Brain microvascular endothelial cell (primary cell): Measurements from ENCODE around the gene LRRFIP1.

Experiments
- DNase-seq: peaks from one replicate; pipeline ENCODE4 v3.0.0-alpha.2; 2020
- H3K27ac ChIP-seq: fragments of 250-450 bp; sonication (Bioruptor Pico); 2 replicates; pipeline ENCODE4 v1.5.1; 2020; ENCODE audit warnings: mild to moderate bottlenecking, moderate library complexity
- H3K27me3 ChIP-seq: fragments of 250-450 bp; sonication (Bioruptor Pico); replicated peaks from 2 replicates; pipeline ENCODE4 v1.5.1; 2020; ENCODE audit warnings: mild to moderate bottlenecking
- H3K36me3 ChIP-seq: fragments of 250-450 bp; sonication (Bioruptor Pico); replicated peaks from 2 replicates; pipeline ENCODE4 v1.5.1; 2020; ENCODE audit warnings: mild to moderate bottlenecking
- H3K4me3 ChIP-seq: 2 replicates; pipeline ENCODE4 v1.5.1; 2011; ENCODE audit warnings: low read depth, mild to moderate bottlenecking, control low read depth, low read length, moderate library complexity
- in situ Hi-C: cut with HindIII; loops from 2 replicates; pipeline ENCODE4 v1.10.0; 2017; ENCODE audit warnings: low sequenced_read_pairs, low pct_ligation_motif_present
- TF ChIP-seq, protein P1 (sequence below): IDR thresholded peaks from 2 replicates; pipeline ENCODE4 v1.5.1; 2011; ENCODE audit warnings: low read depth, mild to moderate bottlenecking, moderate library complexity, low read length, control low read depth, inconsistent platforms; ENCODE audit errors: missing control alignments

Gene LRRFIP1

DNA sequence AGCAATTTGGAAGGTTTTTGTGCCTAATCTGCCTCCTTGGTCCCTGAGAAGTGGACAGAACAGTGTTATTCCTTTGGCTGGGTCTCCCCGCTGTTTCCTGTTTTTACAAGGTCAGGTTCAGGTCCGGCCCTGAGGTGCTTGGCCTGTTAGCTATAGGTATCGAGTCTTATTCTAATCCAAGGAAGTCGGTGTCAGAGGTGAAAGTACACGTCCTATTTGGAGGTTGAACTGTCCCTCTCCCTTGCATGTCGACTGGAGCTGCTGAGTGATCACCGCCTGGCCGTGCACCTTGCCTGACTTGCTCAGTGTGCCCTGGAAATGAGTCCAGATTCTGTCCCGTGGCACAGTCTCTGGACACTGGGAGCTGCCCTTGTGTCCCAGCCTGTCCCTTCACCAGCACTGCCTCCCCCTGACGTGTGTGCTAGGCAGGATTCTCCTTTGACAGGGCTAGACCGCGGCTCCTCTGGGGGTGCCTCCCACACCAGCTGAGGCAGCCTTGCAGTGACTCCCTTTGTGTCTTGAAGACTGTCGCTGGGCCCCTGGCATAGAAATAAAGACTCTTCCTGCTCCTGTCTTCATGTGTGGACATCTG lies 105.5 kb downstream of the LRRFIP1 start:
- H3K36me3 ChIP-seq = peaks cover 6% of the 10 kb centered on the region
- H3K27me3 ChIP-seq = no peaks in the 10 kb centered on the region
- in situ Hi-C loops = no loop called here
- TF ChIP-seq, protein P1, sequence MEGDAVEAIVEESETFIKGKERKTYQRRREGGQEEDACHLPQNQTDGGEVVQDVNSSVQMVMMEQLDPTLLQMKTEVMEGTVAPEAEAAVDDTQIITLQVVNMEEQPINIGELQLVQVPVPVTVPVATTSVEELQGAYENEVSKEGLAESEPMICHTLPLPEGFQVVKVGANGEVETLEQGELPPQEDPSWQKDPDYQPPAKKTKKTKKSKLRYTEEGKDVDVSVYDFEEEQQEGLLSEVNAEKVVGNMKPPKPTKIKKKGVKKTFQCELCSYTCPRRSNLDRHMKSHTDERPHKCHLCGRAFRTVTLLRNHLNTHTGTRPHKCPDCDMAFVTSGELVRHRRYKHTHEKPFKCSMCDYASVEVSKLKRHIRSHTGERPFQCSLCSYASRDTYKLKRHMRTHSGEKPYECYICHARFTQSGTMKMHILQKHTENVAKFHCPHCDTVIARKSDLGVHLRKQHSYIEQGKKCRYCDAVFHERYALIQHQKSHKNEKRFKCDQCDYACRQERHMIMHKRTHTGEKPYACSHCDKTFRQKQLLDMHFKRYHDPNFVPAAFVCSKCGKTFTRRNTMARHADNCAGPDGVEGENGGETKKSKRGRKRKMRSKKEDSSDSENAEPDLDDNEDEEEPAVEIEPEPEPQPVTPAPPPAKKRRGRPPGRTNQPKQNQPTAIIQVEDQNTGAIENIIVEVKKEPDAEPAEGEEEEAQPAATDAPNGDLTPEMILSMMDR = no peak
- no peak for DNase-seq
- H3K27ac ChIP-seq = no peak overlapping the region
- H3K4me3 ChIP-seq = no peak overlapping the region

DNA sequence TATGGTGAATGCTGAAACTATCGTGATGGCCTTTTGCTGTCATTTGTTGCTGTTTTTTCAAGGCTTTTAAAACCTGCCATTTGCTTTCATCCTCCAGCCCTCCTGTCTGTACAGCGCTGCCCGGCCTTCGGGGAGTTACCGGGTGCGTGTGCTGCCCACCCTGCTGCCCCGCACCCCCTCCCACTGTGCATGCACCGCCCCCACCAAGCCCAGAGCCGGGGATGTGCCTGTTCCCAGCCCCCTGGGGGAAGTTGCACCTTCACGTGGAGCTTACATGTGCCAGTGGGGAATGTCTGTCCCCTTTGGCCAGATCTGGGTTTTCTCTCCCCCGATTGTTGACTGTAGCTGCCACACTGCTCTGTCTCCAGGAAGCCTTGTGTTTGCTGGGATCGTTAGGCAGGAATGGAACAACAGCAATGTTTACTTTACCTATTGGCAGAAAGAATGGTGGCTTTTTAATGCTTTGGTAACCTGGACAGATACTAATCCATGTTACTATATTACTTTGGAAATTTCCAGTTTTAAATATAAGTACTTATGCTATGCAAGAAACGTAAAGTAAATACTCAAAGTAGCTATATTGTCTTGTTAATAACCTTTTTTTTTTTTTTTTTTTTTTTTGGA lies 106.4 kb downstream of the LRRFIP1 start:
- in situ Hi-C loops = no loop called here
- Histone ChIP-seq H3K27me3 (no peaks in the 10 kb centered on the region), H3K36me3 (peaks cover 6% of the 10 kb centered on the region), H3K27ac (no peak overlapping the region), H3K4me3 (no peak overlapping the region)
- no peak for DNase-seq
- TF ChIP-seq, protein P1 = no peak

DNA sequence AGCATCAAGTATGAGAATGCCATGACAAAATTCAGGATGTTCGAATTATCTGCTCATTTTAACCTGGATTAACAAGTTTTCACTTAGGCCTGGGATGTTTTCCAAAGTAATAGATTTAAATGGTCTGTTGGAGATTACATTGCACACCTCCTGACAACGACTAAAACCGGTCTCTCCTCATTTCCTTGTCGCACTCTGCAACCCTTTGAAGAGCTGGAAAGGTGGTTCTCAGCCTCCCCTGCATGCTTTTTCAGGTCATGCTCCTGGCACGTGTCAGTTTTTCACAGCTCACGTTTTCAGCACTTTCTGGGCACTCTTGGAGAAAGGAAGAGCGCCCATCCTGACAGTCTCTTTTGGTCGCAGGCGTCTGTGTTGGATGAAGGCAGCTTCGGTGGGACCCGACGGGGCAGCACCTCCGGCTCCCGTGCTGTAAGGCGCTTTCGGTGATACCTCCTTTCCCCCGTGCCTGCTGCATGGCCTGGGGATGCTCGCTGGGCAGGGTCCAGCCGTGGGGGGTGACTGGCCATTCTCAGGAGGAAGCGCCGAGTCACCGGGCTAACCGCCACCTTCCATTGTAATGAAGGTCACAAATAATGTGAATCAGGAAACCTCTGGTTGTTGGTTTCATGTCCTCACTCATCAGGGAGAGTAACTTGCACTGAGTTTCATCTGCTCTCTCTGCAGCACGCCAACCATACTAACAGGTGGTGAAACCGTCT lies 107.7 kb downstream of the LRRFIP1 start:
- no peak overlapping the region for H3K27ac ChIP-seq
- DNase-seq = no peak
- peaks cover 6% of the 10 kb centered on the region for H3K36me3 ChIP-seq
- H3K4me3 ChIP-seq = no peak overlapping the region
- in situ Hi-C loops = no loop called here
- TF ChIP-seq, protein P1 = no peak
- H3K27me3 ChIP-seq = no peaks in the 10 kb centered on the region

DNA sequence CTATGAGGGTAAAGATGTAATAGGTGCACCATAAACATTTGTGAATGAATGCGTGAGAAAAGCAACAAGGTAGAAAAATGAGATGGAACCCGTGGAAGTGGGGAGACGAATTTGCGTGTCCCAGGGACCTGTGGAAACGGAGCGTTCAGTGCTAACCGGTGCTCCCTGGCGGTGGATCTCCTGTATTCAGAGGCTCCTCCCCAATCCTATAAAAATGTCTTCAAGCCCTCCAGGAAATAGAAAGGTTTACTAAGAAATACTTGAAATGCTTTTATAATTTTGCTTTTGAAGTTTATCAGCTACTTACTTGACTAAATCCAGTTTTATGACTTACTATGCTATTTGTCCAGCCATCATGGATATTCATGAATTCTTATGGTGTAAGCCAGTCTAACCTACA lies 108.4 kb downstream of the LRRFIP1 start:
- Histone ChIP-seq H3K27me3 (no peaks in the 10 kb centered on the region), H3K4me3 (no peak overlapping the region), H3K36me3 (peaks cover 6% of the 10 kb centered on the region), H3K27ac (no peak overlapping the region)
- no peak for DNase-seq
- in situ Hi-C loops = no loop called here
- TF ChIP-seq, protein P1 = no peak

DNA sequence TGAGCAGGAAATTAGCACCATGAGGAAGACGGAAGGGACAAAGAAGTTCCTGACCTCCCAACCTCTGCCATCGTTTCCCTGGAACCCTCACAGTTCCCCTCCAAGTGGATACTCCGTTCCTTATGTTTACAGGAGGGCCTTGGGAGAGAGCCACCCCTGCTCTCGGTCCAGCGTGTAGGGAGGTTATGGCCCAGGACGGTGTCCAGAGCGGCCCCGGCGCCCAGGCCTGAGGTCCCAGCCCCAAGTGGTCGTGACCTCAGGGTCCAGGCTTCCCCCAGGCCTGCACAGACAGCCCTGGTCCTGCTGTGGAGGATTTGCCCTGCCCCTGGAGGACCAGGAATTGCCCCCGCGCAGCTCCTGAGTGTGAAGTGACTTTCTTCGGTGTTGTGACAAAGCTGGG lies 109.4 kb downstream of the LRRFIP1 start:
- TF ChIP-seq, protein P1 = no peak
- Histone ChIP-seq H3K27me3 (no peaks in the 10 kb centered on the region), H3K36me3 (peaks cover 6% of the 10 kb centered on the region), H3K27ac (no peak overlapping the region), H3K4me3 (no peak overlapping the region)
- in situ Hi-C loops = no loop called here
- no peak for DNase-seq
